Measurements from ENCODE around the gene GRIK1.

GRIK1 gene

GRCh38 chr21:29514652-29515247 is 425.0 kb downstream of the GRIK1 start:
- in situ Hi-C loops (cut with MboI; ENCODE audit: low pct_unique_long_range_greater_than_20kb, low sequenced_read_pairs, unreplicated experiment), result no loop called here
- no peak for TF ChIP-seq CTCF (IDR thresholded peaks at IDR 0.05; ENCODE audit: extremely low read depth, insufficient read depth, missing control alignments)
- DNase-seq (ENCODE audit: low spot score), result no peak

DNA sequence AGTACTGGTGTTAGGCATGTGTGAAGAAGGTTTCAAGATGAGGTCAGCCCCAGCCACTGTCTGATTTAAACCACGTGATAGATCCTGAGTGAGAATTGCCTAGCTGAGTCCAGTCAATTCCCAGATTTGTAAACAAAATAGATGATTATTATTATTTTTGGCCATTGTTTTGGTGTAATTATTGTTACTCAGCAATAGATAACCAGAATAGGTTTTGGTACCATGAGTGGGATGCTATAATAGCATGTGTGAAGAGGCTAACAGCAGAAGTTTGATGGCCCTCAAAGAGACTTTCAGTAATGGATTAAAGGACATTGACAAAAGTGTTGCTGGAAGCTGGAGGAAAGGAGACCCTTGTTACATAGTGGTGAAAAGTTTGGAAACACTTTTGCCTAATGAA is 426.3 kb downstream of the GRIK1 start:
- in situ Hi-C loops (cut with MboI; ENCODE audit: low pct_unique_long_range_greater_than_20kb, low sequenced_read_pairs, unreplicated experiment), result no loop called here
- DNase-seq (ENCODE audit: low spot score), result no peak
- no peak for TF ChIP-seq CTCF (IDR thresholded peaks at IDR 0.05; ENCODE audit: extremely low read depth, insufficient read depth, missing control alignments)

DNA sequence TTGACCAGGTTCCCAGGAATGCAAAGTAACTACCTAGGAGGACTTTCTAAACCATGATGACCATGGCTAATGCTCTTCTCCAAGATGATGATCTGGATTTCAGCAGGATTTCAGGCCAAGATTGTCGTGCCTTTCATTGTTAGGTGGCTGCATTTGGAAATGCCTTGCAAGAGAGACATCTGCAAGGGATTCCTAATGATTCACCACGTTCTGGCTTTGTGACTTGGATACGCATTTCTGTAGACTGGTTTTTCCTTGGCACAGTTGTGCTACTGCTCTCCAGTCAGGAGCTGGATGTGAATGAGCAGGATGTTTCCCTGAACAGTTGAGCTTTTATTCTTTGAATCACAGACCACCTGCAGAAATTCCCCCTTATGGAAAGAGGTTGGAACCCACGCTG is 428.7 kb downstream of the GRIK1 start:
- in situ Hi-C loops (cut with MboI; ENCODE audit: low pct_unique_long_range_greater_than_20kb, low sequenced_read_pairs, unreplicated experiment), result no loop called here
- no peak for TF ChIP-seq CTCF (IDR thresholded peaks at IDR 0.05; ENCODE audit: extremely low read depth, insufficient read depth, missing control alignments)
- no peak for DNase-seq (ENCODE audit: low spot score)

- DNase-seq (ENCODE audit: low spot score), result no peak
- in situ Hi-C loops (cut with MboI; ENCODE audit: low pct_unique_long_range_greater_than_20kb, low sequenced_read_pairs, unreplicated experiment), result no loop called here
- TF ChIP-seq CTCF (IDR thresholded peaks at IDR 0.05; ENCODE audit: extremely low read depth, insufficient read depth, missing control alignments), result no peak
Measured at GRCh38 chr21:29509121-29509520, 430.7 kb downstream of the GRIK1 start.

- TF ChIP-seq CTCF (IDR thresholded peaks at IDR 0.05; ENCODE audit: extremely low read depth, insufficient read depth, missing control alignments), result no peak
- in situ Hi-C loops (cut with MboI; ENCODE audit: low pct_unique_long_range_greater_than_20kb, low sequenced_read_pairs, unreplicated experiment), result no loop called here
- DNase-seq (ENCODE audit: low spot score), result no peak
Measured at GRCh38 chr21:29508301-29508700, 431.5 kb downstream of the GRIK1 start.

GRCh38 chr21:29506947-29507346 is 432.8 kb downstream of the GRIK1 start:
- in situ Hi-C loops (cut with MboI; ENCODE audit: low pct_unique_long_range_greater_than_20kb, low sequenced_read_pairs, unreplicated experiment), result no loop called here
- no peak for TF ChIP-seq CTCF (IDR thresholded peaks at IDR 0.05; ENCODE audit: extremely low read depth, insufficient read depth, missing control alignments)
- DNase-seq (ENCODE audit: low spot score), result no peak

- in situ Hi-C loops (cut with MboI; ENCODE audit: low pct_unique_long_range_greater_than_20kb, low sequenced_read_pairs, unreplicated experiment), result no loop called here
- no peak for TF ChIP-seq CTCF (IDR thresholded peaks at IDR 0.05; ENCODE audit: extremely low read depth, insufficient read depth, missing control alignments)
- DNase-seq (ENCODE audit: low spot score), result no peak
Measured at GRCh38 chr21:29506214-29506613, 433.6 kb downstream of the GRIK1 start.

All from GM13977 (cell line).